ENCODE results near the gene PRPF39.

Gene PRPF39

GRCh38 chr14:45089813-45090212 is 5.9 kb downstream of the PRPF39 start:
- POLR2A ChIA-PET (ENCODE audit: low non-redundant PET), result no interaction called here
- CTCF ChIA-PET, result interaction anchor here (1.1 kb wide), 1 partner anchor 25 kb away, joined by 3 read pairs; no protein-coding TSS in a partner anchor
- peak; percentile 66 for DNase-seq (ENCODE audit: low spot score)
- TF ChIP-seq CTCF (conservative IDR thresholded peaks at IDR 0.05; ENCODE audit: low read depth), result no peak
- H3K27ac ChIP-seq, result no peak overlapping the region

- CTCF ChIA-PET, result interaction anchor here (0.5 kb wide), 1 partner anchor 8 kb away, joined by 3 read pairs; no protein-coding TSS in a partner anchor
- POLR2A ChIA-PET (ENCODE audit: low non-redundant PET), result no interaction called here
- peak; percentile 23 for DNase-seq (ENCODE audit: low spot score)
- no peak overlapping the region for H3K27ac ChIP-seq
- no peak for TF ChIP-seq CTCF (conservative IDR thresholded peaks at IDR 0.05; ENCODE audit: low read depth)
Observed at GRCh38 chr14:45091710-45092109, 7.8 kb downstream of the PRPF39 start.

GRCh38 chr14:45094275-45094674 is 10.4 kb downstream of the PRPF39 start:
- POLR2A ChIA-PET (ENCODE audit: low non-redundant PET), result no interaction called here
- no peak for DNase-seq (ENCODE audit: low spot score)
- TF ChIP-seq CTCF (conservative IDR thresholded peaks at IDR 0.05; ENCODE audit: low read depth), result no peak
- CTCF ChIA-PET, result interaction anchor here (0.6 kb wide), 2 partner anchors 20 to 145 kb away, joined by 3 read pairs; no protein-coding TSS in a partner anchor
- H3K27ac ChIP-seq, result no peak overlapping the region

- CTCF ChIA-PET, result interaction anchor here (0.6 to 0.7 kb wide), 2 partner anchors 110 to 144 kb away, joined by 3 to 5 read pairs; no protein-coding TSS in a partner anchor
- POLR2A ChIA-PET (ENCODE audit: low non-redundant PET), result interaction anchor here (0.7 kb wide), 1 partner anchor 108 kb away, joined by 7 read pairs; no protein-coding TSS in a partner anchor
- no peak for TF ChIP-seq CTCF (conservative IDR thresholded peaks at IDR 0.05; ENCODE audit: low read depth)
- H3K27ac ChIP-seq, result no peak overlapping the region
- DNase-seq (ENCODE audit: low spot score), result no peak
Observed at GRCh38 chr14:45095143-45095542, 11.2 kb downstream of the PRPF39 start.

- no peak overlapping the region for H3K27ac ChIP-seq
- POLR2A ChIA-PET (ENCODE audit: low non-redundant PET), result no interaction called here
- DNase-seq (ENCODE audit: low spot score), result no peak
- CTCF ChIA-PET, result no interaction called here
- TF ChIP-seq CTCF (conservative IDR thresholded peaks at IDR 0.05; ENCODE audit: low read depth), result no peak
Observed at GRCh38 chr14:45096218-45096617, 12.3 kb downstream of the PRPF39 start.

- CTCF ChIA-PET, result no interaction called here
- POLR2A ChIA-PET (ENCODE audit: low non-redundant PET), result no interaction called here
- no peak overlapping the region for H3K27ac ChIP-seq
- no peak for TF ChIP-seq CTCF (conservative IDR thresholded peaks at IDR 0.05; ENCODE audit: low read depth)
- no peak for DNase-seq (ENCODE audit: low spot score)
Observed at GRCh38 chr14:45103806-45104205, 19.9 kb downstream of the PRPF39 start.
